Raji (cell line): ENCODE measurements around the gene TLE5.

ENCODE experiments used
- POLR2A ChIP-seq: IDR thresholded peaks from 2 replicates; pipeline ENCODE4 v1.6.1; 2011; ENCODE audit warnings: low read depth, low read length, control low read depth; ENCODE audit not compliant: insufficient read depth

The TLE5 gene

DNA sequence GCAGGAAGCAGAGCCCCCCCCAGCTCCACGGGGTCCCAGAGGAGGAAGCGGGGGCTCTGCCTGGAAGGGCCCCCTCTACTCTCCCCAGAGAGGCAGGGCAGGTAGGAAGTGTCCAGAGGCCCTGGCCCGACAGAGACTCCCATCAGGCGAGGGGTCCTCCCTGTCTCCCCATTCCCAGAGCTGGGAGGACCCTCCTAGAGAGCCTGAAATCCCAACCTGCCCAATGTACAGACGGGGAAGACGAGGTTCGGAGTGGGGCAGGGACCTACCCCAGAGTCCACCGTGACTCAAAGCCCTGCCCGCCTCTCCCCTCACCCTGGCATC is 34.4 kb downstream of the TLE5 start:
- TF ChIP-seq POLR2A, result no peak

DNA sequence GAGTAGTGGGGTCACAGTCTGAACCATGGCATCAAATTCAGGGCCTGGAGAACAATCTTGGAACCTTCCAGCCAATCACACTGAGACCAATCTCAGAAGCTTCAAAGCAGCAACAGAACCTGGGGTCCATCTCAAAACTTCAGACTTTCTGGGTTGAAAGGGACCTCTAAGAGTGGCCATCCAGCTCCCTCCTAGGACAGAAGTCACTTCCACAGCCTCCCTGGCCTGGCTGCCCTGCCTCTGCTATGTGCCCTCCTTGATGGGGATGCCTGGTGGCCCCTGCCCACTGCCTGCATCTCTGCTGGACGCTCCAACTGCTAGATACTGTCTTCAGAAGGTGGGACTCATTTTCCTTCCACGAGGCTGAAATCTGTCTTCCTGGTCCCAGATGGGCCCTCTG is 35.0 kb downstream of the TLE5 start:
- no peak for TF ChIP-seq POLR2A

DNA sequence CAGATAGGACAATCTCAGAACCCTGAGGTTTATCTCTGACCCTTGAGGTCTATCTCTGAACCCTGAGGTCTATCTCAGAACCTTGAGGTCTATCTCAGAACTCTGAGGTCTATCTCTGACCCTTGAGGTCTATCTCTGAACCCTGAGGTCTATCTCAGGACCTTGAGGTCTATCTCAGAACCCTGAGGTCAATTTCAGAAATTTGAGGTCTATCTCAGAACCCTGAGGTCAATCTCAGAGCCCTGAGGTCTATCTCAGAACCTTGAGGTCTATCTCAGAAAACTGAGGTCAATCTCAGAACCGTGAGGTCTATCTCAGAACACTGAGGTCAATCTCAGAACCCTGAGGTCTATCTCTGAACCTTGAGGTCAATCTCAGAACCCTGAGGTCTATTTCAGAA is 35.5 kb downstream of the TLE5 start:
- TF ChIP-seq POLR2A, result no peak

DNA sequence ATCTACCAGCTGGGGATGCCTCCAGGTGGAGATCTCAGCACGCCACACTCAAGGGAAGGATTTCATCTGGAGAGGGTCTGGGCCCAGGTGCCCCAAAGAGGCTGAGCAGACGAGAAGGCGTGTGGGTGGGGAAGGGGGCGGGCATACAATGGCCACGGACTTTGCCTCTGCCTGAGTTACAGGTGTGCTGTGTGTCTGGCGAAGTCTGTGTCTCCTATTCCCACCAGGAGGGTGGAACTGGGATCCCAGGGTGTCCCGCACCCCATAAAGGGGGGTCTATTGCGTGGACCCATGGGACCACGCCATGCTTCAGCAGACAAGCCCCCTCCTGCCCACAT is 36.8 kb downstream of the TLE5 start:
- TF ChIP-seq POLR2A, result no peak

DNA sequence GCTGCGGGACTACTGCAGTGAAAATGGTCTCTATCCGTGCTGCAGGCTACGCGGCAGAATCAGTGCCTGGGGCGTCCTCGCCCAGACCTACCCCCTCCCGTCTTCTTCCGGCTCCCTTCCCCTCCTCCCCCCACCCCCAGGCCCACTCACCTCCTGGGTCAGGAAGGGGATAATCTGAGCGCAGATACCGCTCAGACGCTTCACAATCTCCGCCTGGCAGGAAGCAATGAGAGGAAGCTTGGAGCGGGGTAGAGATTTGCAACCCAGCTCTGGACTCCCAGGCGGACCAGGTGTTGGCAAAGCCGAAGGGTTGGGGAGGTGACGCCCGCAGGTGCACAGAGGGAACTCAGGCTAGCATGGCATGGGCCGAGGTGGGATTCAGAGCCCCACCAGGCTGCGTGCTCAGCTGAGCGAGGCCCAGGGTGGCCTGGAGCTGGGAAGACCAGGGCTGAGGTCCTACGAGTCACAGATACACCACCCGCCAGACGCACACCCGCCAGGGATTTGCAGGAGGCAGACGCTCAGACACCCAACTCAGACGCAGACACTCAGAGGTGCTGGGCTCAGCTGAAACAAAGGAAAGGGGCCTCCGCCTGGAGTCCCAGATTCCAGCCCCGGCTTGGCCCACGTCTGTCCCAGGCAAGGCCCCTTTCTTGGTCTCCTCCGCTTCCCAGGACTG is 37.3 kb downstream of the TLE5 start:
- TF ChIP-seq POLR2A, result no peak

DNA sequence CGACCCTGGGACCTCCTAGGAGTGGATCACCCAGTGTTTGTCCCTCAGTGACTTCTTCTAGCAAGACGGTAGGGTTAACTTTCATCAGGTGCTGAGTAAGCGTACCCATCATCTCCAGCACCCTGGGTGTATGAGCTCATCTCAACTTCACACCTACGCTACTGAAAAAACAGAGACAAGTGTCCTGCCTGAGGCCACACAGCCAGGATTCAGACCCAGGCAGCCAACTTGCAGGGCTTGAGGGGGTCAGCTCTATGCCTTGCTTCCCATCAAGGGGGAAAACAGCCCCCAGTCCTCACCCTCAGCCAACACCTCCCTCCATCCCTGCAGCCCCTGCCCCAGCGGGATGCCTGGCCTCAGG is 37.8 kb downstream of the TLE5 start:
- TF ChIP-seq POLR2A, result no peak

DNA sequence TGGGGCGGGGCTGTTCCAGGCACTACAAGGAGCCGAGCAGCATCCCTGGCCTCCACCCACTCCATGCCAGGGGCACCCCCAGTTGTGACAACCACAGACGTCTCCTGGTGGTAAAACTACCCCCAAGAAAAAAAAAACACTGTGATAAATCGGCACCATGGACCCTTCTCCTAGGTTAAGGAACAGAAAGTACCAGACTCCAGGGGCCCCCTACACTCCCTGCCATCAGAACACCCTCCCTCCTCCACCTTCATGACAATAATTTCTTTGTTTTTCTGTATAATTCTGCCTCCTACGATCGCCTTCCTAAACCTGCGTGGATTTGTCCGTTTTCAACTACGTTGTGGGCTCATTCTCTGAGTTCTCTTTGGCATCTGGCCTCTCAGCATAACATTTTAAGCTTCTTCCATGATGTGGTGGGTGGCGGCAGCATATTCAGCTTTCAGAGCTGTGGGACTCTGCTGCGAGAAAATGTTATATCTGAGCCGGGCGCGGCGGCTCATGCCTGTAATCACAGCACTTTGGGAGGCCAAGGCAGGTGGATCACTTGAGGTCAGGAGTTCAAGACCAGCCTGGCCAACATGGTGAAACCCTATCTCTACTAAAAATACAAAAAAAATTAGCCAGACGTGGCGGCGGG is 41.9 kb downstream of the TLE5 start:
- no peak for TF ChIP-seq POLR2A

DNA sequence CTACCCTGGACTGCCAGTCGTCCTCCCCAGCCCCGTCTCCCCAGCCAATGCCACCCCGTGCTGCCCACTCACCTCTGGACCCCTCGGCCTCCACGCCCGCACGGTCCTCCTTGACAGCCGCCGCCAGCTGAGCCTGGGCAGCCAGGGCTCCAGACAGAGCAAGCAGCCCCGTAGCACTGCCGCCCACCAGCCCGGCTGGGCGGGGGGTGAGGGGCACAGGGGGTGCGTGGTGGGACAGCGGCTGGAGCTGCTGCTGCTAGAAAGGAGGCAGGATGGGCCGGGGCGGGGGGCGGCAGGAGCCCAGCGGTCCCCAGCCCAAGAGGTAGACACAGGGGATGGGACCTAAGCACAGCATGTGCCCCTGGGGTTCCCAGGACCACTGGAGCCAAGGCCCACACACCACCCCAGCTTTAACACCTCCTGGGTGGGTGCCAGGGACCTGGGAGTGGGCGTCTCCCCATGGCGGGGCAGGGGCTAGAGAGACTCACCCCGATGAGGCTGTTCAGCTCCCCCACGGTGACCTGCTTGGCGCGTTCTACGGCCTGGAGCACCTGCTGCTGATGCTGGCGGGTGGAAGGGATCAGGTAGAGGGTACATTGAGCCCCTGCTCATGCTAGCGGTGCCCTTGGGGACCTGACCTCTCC is 43.0 kb downstream of the TLE5 start:
- no peak for TF ChIP-seq POLR2A

DNA sequence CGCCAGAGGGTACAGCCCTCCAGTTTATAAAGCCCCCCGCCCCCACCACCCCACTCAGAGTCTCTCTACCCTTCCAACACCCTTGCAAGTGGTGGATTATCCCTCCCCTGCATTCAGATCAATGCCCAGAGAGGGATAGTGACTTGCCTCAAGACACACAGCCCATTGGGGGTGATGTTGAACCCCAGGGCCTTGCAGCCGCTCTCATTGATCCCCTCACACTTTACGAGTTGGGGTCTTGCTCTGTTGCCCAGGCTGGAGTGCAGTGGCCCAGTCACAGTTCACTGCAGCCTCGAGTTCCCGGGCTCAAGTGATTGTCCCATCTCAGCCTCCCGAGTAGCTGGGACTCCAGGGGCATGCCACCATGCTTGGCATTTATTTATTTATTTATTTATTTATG is 44.4 kb downstream of the TLE5 start:
- no peak for TF ChIP-seq POLR2A

DNA sequence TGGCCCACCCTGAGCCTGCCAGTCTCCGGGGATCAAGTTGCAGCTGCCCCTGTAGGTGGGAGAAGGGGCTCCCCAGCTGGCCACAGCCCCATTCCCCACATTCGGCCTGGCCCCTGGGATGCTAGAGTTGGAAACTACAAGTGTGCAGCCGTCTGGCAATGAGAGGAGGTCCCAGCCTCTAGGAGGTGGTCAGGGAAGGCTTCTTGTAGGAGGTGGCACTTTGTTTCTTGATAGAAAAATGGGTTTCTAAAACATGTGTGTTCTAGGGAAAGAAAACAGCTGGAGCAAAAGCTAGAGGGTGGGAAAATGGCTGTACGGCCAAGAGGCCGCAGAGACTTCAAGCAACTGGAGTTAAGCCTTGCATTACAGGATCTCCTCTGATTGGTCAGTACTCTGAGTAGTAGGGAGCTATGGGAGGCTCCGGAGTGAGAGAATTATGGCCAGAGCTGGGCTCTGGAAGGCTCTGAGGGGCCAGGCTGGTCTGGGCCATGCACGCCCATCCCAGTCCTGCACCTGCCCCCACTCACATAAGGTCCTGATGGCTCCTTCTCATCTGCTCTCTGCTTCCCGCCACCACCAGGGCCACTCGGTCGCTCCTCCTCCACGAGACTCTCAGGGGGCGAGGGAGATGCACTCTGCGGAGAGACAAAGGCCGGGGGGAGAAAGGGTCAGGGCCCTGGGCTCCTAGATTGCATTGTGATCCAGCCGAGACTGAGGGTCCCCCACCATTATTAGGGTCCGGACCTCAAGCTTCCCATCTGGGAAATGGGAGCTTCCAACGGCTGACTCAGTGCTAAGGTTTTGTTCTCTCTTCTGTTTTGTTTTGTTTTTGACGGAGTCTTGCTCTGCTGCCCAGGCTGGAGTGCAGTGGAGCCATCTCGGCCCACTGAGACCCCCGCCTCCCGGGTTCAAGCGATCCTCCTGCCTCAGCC is 46.9 kb downstream of the TLE5 start:
- TF ChIP-seq POLR2A, result no peak

DNA sequence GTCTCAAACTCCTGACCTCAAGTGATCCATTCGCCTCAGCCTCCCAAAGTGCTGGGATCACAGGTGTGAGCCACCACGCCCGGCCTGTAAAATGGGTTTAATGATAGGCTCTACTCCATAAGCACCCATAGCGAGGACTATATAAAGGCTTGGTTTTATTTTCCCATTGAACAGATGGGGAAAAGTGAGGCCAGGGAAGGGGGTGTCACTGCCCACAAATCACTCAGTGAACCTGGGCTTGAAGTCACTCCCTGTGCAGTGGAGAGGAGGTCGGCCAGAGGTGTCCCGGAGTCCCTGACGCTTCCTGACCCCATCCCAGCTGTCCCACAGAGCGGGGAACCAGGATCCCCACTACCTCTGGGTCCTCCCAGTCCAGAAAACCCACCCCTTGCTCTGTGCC is 48.2 kb downstream of the TLE5 start:
- TF ChIP-seq POLR2A, result no peak

DNA sequence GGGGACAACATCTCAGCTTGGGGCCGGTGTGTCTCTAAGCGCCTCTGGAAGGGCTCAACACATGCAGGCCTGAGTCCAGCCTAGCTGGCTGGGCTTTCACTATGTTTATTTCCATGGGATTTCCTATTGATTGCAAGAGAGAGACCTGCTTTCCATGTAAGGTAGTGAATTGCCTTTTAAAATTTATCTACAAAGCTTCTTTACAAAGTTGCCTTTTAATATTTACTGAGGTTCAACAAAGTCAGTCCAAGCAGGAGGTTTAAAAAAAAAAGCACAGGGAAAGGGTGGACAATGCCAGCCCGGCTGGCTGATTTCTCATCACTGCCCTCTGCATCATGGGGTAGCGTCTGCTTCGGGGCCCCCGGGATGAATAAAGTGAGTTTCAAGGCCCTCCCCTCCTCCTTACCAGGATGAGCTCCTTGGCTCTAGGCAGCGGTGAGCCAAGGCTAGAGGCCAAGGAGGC is 49.0 kb downstream of the TLE5 start:
- TF ChIP-seq POLR2A, result no peak

DNA sequence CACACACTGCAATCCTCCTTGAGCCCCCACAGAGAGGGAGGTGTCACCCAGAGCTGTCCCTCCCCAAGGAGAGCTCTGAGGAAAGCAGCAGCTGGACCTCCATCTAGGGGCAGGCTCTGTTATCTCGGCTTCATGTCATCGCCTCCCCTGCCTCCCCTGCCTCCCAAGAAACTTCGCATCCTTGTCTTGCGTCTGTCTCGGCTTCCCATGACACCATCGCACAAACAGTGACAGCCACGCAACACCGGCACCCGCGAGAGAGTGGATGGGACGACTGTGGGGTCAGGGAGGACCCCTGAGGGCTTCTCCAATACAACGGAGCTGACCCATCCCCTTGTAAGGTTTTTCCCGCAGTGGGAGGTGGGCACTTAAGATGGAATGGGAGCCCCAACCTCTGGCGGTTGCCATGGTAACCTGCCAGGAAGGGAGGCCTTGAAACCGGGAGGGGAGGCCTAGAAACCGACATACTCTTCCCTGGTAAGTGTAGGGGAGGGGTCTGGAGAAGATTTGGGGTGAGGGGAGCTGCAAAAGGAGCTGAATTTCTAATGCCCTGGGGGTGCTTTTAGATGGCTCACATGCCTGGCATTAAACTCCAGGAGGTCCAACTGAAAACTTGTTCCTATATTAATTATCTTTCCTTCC is 49.6 kb downstream of the TLE5 start:
- no peak for TF ChIP-seq POLR2A

DNA sequence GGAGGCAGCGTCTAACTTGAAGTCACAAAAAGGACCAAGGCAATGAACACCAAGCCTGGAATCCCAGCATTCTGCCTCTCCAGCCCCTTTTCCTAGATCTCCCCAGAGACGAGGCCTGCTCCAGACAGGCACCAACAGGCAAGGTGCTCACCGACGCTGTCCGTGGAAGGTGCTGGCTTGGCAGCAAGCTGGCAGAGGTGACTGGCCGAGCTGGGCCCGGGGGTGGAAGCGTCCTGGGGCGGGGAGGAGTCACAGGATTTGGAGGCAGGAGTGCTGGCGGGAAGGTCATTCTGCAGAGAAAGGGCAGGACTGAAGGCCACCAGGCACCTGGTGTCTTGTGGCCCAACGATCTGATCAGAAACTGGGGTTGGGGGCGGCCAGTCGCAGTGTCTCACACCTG is 51.4 kb downstream of the TLE5 start:
- no peak for TF ChIP-seq POLR2A

DNA sequence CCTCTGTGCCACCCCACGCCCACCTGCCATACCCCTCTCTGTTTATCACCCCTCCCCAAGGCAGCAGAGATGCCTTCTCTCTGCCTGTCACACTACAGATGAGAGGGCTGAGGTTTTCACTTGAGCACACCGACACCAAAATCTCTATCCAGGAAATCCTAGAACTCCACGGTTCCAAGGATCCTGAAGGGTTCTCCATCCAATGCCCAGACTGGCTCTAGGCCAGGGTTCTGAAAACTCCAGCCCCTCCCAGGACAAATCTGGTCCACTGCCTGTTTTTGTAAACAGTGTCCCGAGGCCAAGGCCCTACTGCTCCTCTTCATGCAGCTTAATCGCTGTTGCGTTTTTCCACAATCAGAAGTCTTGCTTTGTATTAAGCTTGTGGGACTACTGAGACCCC is 53.3 kb downstream of the TLE5 start:
- TF ChIP-seq POLR2A, result no peak
